ENCODE data around the gene MARCKSL1.
A peak's percentile ranks its signal among the peaks of the same experiment; 100 is the strongest.

MARCKSL1 gene

DNA sequence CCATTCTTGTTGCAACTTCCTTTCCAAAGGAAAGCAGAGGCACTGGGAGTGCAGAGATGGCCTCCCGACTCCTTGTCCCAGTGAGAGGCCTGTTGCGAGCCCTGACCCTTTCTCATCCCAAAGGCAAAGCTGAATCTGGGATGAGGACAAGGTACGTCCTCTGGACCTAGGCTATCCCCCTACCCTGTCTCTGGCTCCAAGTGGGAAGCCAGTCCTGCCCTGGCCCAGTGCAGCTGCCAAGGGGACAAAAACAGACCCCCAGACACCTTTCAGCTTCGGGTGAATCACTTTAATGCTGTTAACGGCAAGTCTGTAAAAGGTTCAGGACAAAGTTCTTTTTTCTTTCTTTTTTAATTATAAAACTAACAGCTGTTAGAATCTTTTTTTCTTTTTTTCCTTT, 28.8 kb upstream of the MARCKSL1 start:
- Histone ChIP-seq H4K12ac (ENCODE audit: low read depth, low read length) (no peak overlapping the region), H3K4ac (ENCODE audit: low read depth, low read length) (no peak overlapping the region), H3K4me2 (ENCODE audit: low read length) (no peak overlapping the region), H3K18ac (ENCODE audit: low read length) (no peak overlapping the region), H2BK5ac (ENCODE audit: low read depth, low read length, poor library complexity) (no peak overlapping the region), H2AK5ac (ENCODE audit: low read length) (no peak overlapping the region), H3K27me3 (ENCODE audit: insufficient read depth, low read length) (no peaks in the 10 kb centered on the region), H2AFZ (ENCODE audit: insufficient read depth, low read length, poor library complexity) (no peak overlapping the region), H3K79me1 (ENCODE audit: low read length) (peaks cover 4% of the 10 kb centered on the region), H3K9me3 (ENCODE audit: insufficient read depth, low read depth, low read length) (peaks cover 4% of the 10 kb centered on the region), H3K27ac (ENCODE audit: low read depth, low read length) (no peak overlapping the region), H3K23ac (ENCODE audit: low read length) (no peak overlapping the region), H4K8ac (ENCODE audit: low read depth, low read length) (no peak overlapping the region), H3K14ac (ENCODE audit: low read length) (no peak overlapping the region), H3K4me1 (ENCODE audit: control insufficient read depth in 1 of 2, insufficient read depth in 2 of 2, low read length in 2 of 2) (peaks cover 5 to 14% of the 10 kb centered on the region in 2 experiments), H2BK12ac (ENCODE audit: low read length) (no peak overlapping the region), H3K4me3 (ENCODE audit: low read depth, low read length) (no peak overlapping the region), H2BK120ac (ENCODE audit: insufficient read depth, low read length, poor library complexity) (no peak overlapping the region), H3K79me2 (ENCODE audit: control insufficient read depth, insufficient read depth, low read length, poor library complexity) (peaks cover 4% of the 10 kb centered on the region), H3K9ac (ENCODE audit: low read length) (no peak overlapping the region), H4K91ac (ENCODE audit: low read depth, low read length) (no peak overlapping the region), H3K36me3 (ENCODE audit: control insufficient read depth in 1 of 2, insufficient read depth in 2 of 2, low read length in 2 of 2) (peaks cover 46 to 56% of the 10 kb centered on the region in 2 experiments)
- no peak for DNase-seq
- no CpG with 5 or more reads among the region's 5 CpGs for WGBS (ENCODE audit: extremely low coverage, insufficient coverage, insufficient read length)

DNA sequence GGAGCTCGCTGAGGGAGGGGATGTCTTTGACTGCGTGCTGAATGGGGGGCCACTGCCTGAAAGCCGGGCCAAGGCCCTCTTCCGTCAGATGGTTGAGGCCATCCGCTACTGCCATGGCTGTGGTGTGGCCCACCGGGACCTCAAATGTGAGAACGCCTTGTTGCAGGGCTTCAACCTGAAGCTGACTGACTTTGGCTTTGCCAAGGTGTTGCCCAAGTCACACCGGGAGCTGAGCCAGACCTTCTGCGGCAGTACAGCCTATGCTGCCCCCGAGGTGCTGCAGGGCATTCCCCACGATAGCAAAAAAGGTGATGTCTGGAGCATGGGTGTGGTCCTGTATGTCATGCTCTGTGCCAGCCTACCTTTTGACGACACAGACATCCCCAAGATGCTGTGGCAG, 27.7 kb upstream of the MARCKSL1 start:
- no peak overlapping the region for H3K27ac ChIP-seq (ENCODE audit: low read depth, low read length)
- H2BK12ac ChIP-seq (ENCODE audit: low read length): no peak overlapping the region
- H3K79me1 ChIP-seq (ENCODE audit: low read length): peaks cover 4% of the 10 kb centered on the region
- no peak overlapping the region for H4K8ac ChIP-seq (ENCODE audit: low read depth, low read length)
- no peak overlapping the region for H2BK120ac ChIP-seq (ENCODE audit: insufficient read depth, low read length, poor library complexity)
- no peak overlapping the region for H2AFZ ChIP-seq (ENCODE audit: insufficient read depth, low read length, poor library complexity)
- peaks cover 5 to 14% of the 10 kb centered on the region in 2 experiments for H3K4me1 ChIP-seq (ENCODE audit: control insufficient read depth in 1 of 2, insufficient read depth in 2 of 2, low read length in 2 of 2)
- no peak overlapping the region for H3K4me2 ChIP-seq (ENCODE audit: low read length)
- no peak overlapping the region for H4K91ac ChIP-seq (ENCODE audit: low read depth, low read length)
- H3K23ac ChIP-seq (ENCODE audit: low read length): no peak overlapping the region
- H4K12ac ChIP-seq (ENCODE audit: low read depth, low read length): no peak overlapping the region
- H3K4me3 ChIP-seq (ENCODE audit: low read depth, low read length): no peak overlapping the region
- no CpG with 5 or more reads among the region's 12 CpGs for WGBS (ENCODE audit: extremely low coverage, insufficient coverage, insufficient read length)
- H3K18ac ChIP-seq (ENCODE audit: low read length): no peak overlapping the region
- H3K9me3 ChIP-seq (ENCODE audit: insufficient read depth, low read depth, low read length): peaks cover 4% of the 10 kb centered on the region
- H2BK5ac ChIP-seq (ENCODE audit: low read depth, low read length, poor library complexity): no peak overlapping the region
- peaks cover 4% of the 10 kb centered on the region for H3K79me2 ChIP-seq (ENCODE audit: control insufficient read depth, insufficient read depth, low read length, poor library complexity)
- no peak overlapping the region for H2AK5ac ChIP-seq (ENCODE audit: low read length)
- H3K9ac ChIP-seq (ENCODE audit: low read length): no peak overlapping the region
- peaks cover 46 to 48% of the 10 kb centered on the region in 2 experiments for H3K36me3 ChIP-seq (ENCODE audit: control insufficient read depth in 1 of 2, insufficient read depth in 2 of 2, low read length in 2 of 2)
- no peaks in the 10 kb centered on the region for H3K27me3 ChIP-seq (ENCODE audit: insufficient read depth, low read length)
- no peak for DNase-seq
- no peak overlapping the region for H3K14ac ChIP-seq (ENCODE audit: low read length)
- H3K4ac ChIP-seq (ENCODE audit: low read depth, low read length): no peak overlapping the region

DNA sequence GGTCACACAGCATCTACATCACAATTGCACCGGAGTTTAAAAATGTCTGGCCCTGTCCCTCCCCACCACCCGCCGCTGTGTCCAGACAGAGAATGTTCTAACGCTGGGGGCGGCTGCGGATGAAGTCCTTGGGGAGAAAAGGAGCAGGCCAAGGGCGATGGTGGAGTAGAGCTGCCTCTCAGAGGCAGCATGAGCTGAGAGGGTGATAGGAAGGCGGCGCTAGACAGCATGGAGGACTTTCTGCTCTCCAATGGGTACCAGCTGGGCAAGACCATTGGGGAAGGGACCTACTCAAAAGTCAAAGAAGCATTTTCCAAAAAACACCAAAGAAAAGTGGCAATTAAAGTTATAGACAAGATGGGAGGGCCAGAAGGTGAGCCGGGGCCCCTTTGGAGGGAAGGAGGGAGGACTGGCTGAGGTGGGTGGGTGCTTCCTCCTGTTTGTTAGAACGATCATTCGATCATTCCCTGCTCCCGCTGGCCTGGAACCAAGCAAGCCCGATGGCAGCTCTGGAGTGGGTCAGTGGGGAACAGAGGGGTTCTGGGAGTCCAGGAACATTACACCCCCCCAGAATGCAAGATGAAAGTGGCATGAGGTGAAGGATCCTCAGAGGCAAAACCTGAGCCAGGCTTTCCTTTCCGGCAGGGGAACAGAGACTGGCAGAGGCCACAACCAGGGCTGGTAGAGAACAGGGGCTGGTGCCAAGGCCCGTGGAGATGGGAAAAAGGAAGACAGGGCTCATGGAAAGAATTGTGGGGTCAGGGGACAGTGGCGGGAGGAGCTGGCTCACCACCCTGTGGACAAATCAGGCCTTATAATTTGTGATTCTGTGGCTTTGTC, 26.7 kb upstream of the MARCKSL1 start, which contains the start of the genes FAM229A and TSSK3:
TSS of gene FAM229A (minus strand) at position 12 of the 840 bp plus-strand sequence. CDS start 394 bp downstream, outside the sequence.
TSS of gene TSSK3 (plus strand) at position 66 of the 840 bp plus-strand sequence. CDS start at position 229, 163 bp downstream.
- H2AFZ ChIP-seq (ENCODE audit: insufficient read depth, low read length, poor library complexity): peak within 1 kb of the TSS; percentile 46
- peak within 1 kb of the TSS; percentile 55 for H4K91ac ChIP-seq (ENCODE audit: low read depth, low read length)
- peak within 1 kb of the TSS; percentile 22 for H3K18ac ChIP-seq (ENCODE audit: low read length)
- H2BK5ac ChIP-seq (ENCODE audit: low read depth, low read length, poor library complexity): no peak within 1 kb of the TSS
- WGBS (ENCODE audit: extremely low coverage, insufficient coverage, insufficient read length): no CpG with 5 or more reads among the region's 17 CpGs
- H3K4me3 ChIP-seq (ENCODE audit: low read depth, low read length): peak within 1 kb of the TSS; percentile 61
- peak within 1 kb of the TSS; percentile 57 for H2BK120ac ChIP-seq (ENCODE audit: insufficient read depth, low read length, poor library complexity)
- H2AK5ac ChIP-seq (ENCODE audit: low read length): peak within 1 kb of the TSS; percentile 32
- peaks cover 4% of the 10 kb centered on the region for H3K79me2 ChIP-seq (ENCODE audit: control insufficient read depth, insufficient read depth, low read length, poor library complexity)
- H3K79me1 ChIP-seq (ENCODE audit: low read length): peaks cover 4% of the 10 kb centered on the region
- H3K14ac ChIP-seq (ENCODE audit: low read length): peak within 1 kb of the TSS; percentile 80
- no peak within 1 kb of the TSS for H3K23ac ChIP-seq (ENCODE audit: low read length)
- H4K8ac ChIP-seq (ENCODE audit: low read depth, low read length): peak within 1 kb of the TSS; percentile 84
- H3K27me3 ChIP-seq (ENCODE audit: insufficient read depth, low read length): no peaks in the 10 kb centered on the region
- peaks cover 5 to 14% of the 10 kb centered on the region in 2 experiments for H3K4me1 ChIP-seq (ENCODE audit: control insufficient read depth in 1 of 2, insufficient read depth in 2 of 2, low read length in 2 of 2)
- H3K4ac ChIP-seq (ENCODE audit: low read depth, low read length): peak within 1 kb of the TSS; percentile 6
- no peak within 1 kb of the TSS for H3K27ac ChIP-seq (ENCODE audit: low read depth, low read length)
- no peak within 1 kb of the TSS for H3K9ac ChIP-seq (ENCODE audit: low read length)
- peaks cover 4% of the 10 kb centered on the region for H3K9me3 ChIP-seq (ENCODE audit: insufficient read depth, low read depth, low read length)
- peak within 1 kb of the TSS; percentile 58 for H4K12ac ChIP-seq (ENCODE audit: low read depth, low read length)
- DNase-seq: no peak
- peaks cover 38 to 39% of the 10 kb centered on the region in 2 experiments for H3K36me3 ChIP-seq (ENCODE audit: control insufficient read depth in 1 of 2, insufficient read depth in 2 of 2, low read length in 2 of 2)
- H2BK12ac ChIP-seq (ENCODE audit: low read length): no peak within 1 kb of the TSS
- H3K4me2 ChIP-seq (ENCODE audit: low read length): peak within 1 kb of the TSS; percentile 90

DNA sequence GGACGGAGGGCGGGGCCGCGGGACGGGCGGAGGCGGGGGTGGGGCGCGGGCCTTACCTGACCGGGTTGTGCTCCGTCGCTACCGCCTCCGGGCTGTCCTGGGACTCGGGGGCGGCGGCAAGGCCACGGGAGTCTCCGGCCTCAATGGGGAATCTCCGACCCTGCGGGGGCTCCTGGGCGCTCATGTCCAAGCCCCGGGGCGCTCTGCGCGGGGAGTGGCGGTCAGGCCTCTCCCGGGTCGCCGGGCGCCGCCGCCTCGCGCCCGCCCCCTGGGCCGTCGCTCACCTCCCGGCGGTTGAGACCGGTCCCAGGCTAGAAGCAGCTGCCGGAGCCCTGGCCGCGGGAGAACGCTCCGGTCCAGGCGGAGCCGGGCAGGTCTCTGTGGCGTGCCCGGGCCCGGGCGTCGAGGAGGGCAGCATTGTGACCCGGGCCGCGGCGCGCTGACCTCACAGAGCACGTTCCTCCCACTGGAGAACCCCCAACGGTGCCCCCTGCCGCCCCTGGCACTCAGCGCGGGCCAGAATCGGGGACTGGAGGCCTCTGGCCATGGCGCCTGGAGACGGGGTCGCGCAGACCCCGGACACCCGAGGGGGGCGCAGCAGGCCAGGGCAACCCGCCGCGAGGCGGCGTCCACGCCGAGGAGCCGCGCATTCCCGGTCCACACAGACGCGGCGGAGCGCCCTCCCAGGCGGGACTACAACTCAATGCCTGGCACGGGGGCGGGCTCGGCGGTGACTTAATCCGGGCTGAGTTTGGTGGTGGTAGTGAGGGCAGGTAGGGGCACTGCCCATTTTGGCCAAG, 25.8 kb upstream of the MARCKSL1 start:
- Histone ChIP-seq H3K4me2 (ENCODE audit: low read length) (peak overlapping the region; percentile 90), H3K27me3 (ENCODE audit: insufficient read depth, low read length) (no peaks in the 10 kb centered on the region), H3K18ac (ENCODE audit: low read length) (peak overlapping the region; percentile 22), H2AK5ac (ENCODE audit: low read length) (peak overlapping the region; percentile 32), H3K9me3 (ENCODE audit: insufficient read depth, low read depth, low read length) (peaks cover 4% of the 10 kb centered on the region), H3K27ac (ENCODE audit: low read depth, low read length) (no peak overlapping the region), H3K4me3 (ENCODE audit: low read depth, low read length) (peak overlapping the region; percentile 61), H2BK5ac (ENCODE audit: low read depth, low read length, poor library complexity) (no peak overlapping the region), H3K36me3 (ENCODE audit: control insufficient read depth in 1 of 2, insufficient read depth in 2 of 2, low read length in 2 of 2) (peaks cover 31 to 34% of the 10 kb centered on the region in 2 experiments), H3K9ac (ENCODE audit: low read length) (no peak overlapping the region), H4K8ac (ENCODE audit: low read depth, low read length) (peak overlapping the region; percentile 84), H3K79me1 (ENCODE audit: low read length) (peaks cover 4% of the 10 kb centered on the region), H2BK120ac (ENCODE audit: insufficient read depth, low read length, poor library complexity) (peak overlapping the region; percentile 57), H2AFZ (ENCODE audit: insufficient read depth, low read length, poor library complexity) (peak overlapping the region; percentile 46), H3K4me1 (ENCODE audit: control insufficient read depth in 1 of 2, insufficient read depth in 2 of 2, low read length in 2 of 2) (peaks cover 5 to 14% of the 10 kb centered on the region in 2 experiments), H3K14ac (ENCODE audit: low read length) (peak overlapping the region; percentile 80), H3K4ac (ENCODE audit: low read depth, low read length) (peak overlapping the region; percentile 6), H4K91ac (ENCODE audit: low read depth, low read length) (peak overlapping the region; percentile 55), H2BK12ac (ENCODE audit: low read length) (no peak overlapping the region), H3K79me2 (ENCODE audit: control insufficient read depth, insufficient read depth, low read length, poor library complexity) (peaks cover 4% of the 10 kb centered on the region), H4K12ac (ENCODE audit: low read depth, low read length) (peak overlapping the region; percentile 58), H3K23ac (ENCODE audit: low read length) (no peak overlapping the region)
- no CpG with 5 or more reads among the region's 91 CpGs for WGBS (ENCODE audit: extremely low coverage, insufficient coverage, insufficient read length)
- DNase-seq: peak in 1 of 2 donors; percentile 41
